ENCODE measurements around the gene APOF.
"Not testable (repeated sequence)": the region's sequence is repeated elsewhere in the genome, so short reads cannot be mapped to it uniquely, and the experiment has no call there.

The APOF gene

GRCh38 chr12:56330936-56331490 is 31.6 kb downstream of the APOF start:
- DNase-seq, result no peak

GRCh38 chr12:56326533-56326932 is 36.1 kb downstream of the APOF start:
- DNase-seq, result no peak

- no peak for DNase-seq
Measured at GRCh38 chr12:56326126-56326525, 36.5 kb downstream of the APOF start.

- DNase-seq, result no peak
Measured at GRCh38 chr12:56324206-56324605, 38.5 kb downstream of the APOF start.

- not testable (repeated sequence) for DNase-seq
Measured at GRCh38 chr12:56321610-56322009, 41.0 kb downstream of the APOF start.

GRCh38 chr12:56321027-56321426 is 41.6 kb downstream of the APOF start:
- no peak for DNase-seq

- DNase-seq, result no peak
Measured at GRCh38 chr12:56317675-56318074, 45.0 kb downstream of the APOF start.

GRCh38 chr12:56315622-56316473 is 46.8 kb downstream of the APOF start, which contains the start of gene CNPY2:
Gene CNPY2, minus strand, starts transcription at chr12:56315988. Its CDS starts 771 bp downstream, at chr12:56315217.
- DNase-seq, result peak; percentile 96

- DNase-seq, result peak; percentile 34
Measured at GRCh38 chr12:56315249-56315621, 47.4 kb downstream of the APOF start.

GRCh38 chr12:56311003-56311402 is 51.7 kb downstream of the APOF start:
- DNase-seq, result no peak

All from stimulated activated CD8-positive, alpha-beta memory T cell treated with anti-CD3 and anti-CD28 coated beads, Interleukin-4, amount 100 ng/mL, for 48 hours (primary cell).